ENCODE measurements around the gene F10. TPM values are rescaled to one million over a fixed set of nuclear protein-coding genes. Genes with fewer than 3 reads are reported as not detected.

The F10 gene
- total RNA-seq, 1 experiment from 2014 or later, result not detected

DNA sequence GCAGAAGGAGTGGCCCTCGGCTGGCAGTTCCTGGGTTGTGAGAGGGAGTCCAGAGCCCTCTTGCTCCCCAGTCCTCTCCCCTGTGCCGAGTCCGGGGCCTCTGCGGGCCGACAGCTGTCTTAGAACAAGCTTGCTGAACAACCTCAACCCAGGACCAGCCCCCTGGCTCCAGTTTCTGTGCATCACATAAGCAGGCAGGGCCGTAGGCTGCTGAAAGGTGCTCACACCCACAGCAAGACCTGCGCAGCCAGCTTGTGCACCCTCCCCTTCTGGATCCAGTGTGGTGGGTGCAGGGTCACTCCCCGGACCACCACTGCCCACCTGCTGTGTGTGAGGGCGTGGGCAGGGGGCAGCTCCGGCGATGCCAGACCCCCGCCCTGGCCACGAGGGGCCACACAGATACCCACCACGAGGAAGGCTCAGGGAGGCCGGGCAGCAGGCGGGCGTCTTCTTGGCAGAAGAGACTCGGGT lies 42.2 kb upstream of the F10 start:
- CTCF ChIA-PET, result no interaction called here
- no peaks in the 10 kb centered on the region for H3K9me3 ChIP-seq (ENCODE audit: low read depth, low read length, poor library complexity, severe bottlenecking)
- POLR2A ChIA-PET (ENCODE audit: low non-redundant PET), result no interaction called here
- no peak overlapping the region for H3K27ac ChIP-seq (ENCODE audit: low read depth, low read length, poor library complexity, severe bottlenecking)
- peaks cover 4% of the 10 kb centered on the region for H3K4me1 ChIP-seq (ENCODE audit: insufficient read depth, low read length, poor library complexity, severe bottlenecking)
- H3K4me3 ChIP-seq (ENCODE audit: low read depth, low read length, poor library complexity, severe bottlenecking), result no peak overlapping the region
- no TSS peak for BruUV-seq (replicated peaks)
- TF ChIP-seq, protein P1, sequence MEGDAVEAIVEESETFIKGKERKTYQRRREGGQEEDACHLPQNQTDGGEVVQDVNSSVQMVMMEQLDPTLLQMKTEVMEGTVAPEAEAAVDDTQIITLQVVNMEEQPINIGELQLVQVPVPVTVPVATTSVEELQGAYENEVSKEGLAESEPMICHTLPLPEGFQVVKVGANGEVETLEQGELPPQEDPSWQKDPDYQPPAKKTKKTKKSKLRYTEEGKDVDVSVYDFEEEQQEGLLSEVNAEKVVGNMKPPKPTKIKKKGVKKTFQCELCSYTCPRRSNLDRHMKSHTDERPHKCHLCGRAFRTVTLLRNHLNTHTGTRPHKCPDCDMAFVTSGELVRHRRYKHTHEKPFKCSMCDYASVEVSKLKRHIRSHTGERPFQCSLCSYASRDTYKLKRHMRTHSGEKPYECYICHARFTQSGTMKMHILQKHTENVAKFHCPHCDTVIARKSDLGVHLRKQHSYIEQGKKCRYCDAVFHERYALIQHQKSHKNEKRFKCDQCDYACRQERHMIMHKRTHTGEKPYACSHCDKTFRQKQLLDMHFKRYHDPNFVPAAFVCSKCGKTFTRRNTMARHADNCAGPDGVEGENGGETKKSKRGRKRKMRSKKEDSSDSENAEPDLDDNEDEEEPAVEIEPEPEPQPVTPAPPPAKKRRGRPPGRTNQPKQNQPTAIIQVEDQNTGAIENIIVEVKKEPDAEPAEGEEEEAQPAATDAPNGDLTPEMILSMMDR (conservative IDR thresholded peaks at IDR 0.05; ENCODE audit: low read depth, low read length), result no peak
- no peak for TF ChIP-seq EZH2 (IDR thresholded peaks at IDR 0.05; ENCODE audit: borderline replicate concordance, low read depth, low read length, poor library complexity, severe bottlenecking)
- intact Hi-C loops (cut with micrococcal nuclease; ENCODE audit: unreplicated experiment), result no loop called here
- H3K36me3 ChIP-seq (ENCODE audit: insufficient read depth, low read length, poor library complexity, severe bottlenecking), result no peaks in the 10 kb centered on the region
- no peak for DNase-seq (ENCODE audit: low spot score)
- no peaks in the 10 kb centered on the region for H3K27me3 ChIP-seq (replicated peaks; ENCODE audit: insufficient read depth, low read depth, low read length, poor library complexity)

DNA sequence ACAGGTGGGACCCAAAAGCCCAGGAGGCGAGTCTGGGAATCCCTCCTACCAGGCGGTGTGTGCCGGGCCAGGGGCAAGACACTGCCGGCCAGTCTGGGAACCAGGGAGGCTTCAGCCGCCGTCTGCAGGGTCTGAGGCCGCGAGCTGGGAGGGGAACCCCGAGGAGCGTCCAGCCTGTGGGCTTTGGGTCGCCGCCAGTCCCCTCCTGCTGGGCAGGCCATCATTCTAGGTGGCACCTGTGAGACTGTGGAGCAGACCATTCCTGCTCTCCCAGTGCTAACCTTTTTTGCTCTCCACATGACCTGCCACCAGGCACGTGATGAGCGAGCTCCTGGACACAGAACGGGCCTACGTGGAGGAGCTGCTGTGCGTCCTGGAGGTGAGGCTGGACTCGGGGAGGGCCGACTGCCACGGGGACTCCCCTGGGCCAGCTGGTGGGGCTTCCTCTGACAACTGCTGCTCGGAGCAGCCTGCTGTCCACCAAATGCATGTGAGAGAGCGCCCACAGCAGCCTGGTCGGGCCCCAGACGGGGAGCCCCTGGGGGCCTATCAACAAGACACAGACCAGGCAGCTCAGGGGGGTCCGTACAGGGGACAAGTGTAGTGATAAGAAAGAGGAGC lies 41.6 kb upstream of the F10 start:
- Histone ChIP-seq H3K4me1 (ENCODE audit: insufficient read depth, low read length, poor library complexity, severe bottlenecking) (peaks cover 4% of the 10 kb centered on the region), H3K9me3 (ENCODE audit: low read depth, low read length, poor library complexity, severe bottlenecking) (no peaks in the 10 kb centered on the region), H3K27ac (ENCODE audit: low read depth, low read length, poor library complexity, severe bottlenecking) (no peak overlapping the region), H3K36me3 (ENCODE audit: insufficient read depth, low read length, poor library complexity, severe bottlenecking) (no peaks in the 10 kb centered on the region), H3K4me3 (ENCODE audit: low read depth, low read length, poor library complexity, severe bottlenecking) (no peak overlapping the region), H3K27me3 (replicated peaks; ENCODE audit: insufficient read depth, low read depth, low read length, poor library complexity) (no peaks in the 10 kb centered on the region)
- CTCF ChIA-PET, result no interaction called here
- TF ChIP-seq EZH2 (IDR thresholded peaks at IDR 0.05; ENCODE audit: borderline replicate concordance, low read depth, low read length, poor library complexity, severe bottlenecking), result no peak
- TF ChIP-seq, protein P1 (conservative IDR thresholded peaks at IDR 0.05; ENCODE audit: low read depth, low read length), result no peak
- POLR2A ChIA-PET (ENCODE audit: low non-redundant PET), result no interaction called here
- no peak for DNase-seq (ENCODE audit: low spot score)
- no TSS peak for BruUV-seq (replicated peaks)
- intact Hi-C loops (cut with micrococcal nuclease; ENCODE audit: unreplicated experiment), result no loop called here

DNA sequence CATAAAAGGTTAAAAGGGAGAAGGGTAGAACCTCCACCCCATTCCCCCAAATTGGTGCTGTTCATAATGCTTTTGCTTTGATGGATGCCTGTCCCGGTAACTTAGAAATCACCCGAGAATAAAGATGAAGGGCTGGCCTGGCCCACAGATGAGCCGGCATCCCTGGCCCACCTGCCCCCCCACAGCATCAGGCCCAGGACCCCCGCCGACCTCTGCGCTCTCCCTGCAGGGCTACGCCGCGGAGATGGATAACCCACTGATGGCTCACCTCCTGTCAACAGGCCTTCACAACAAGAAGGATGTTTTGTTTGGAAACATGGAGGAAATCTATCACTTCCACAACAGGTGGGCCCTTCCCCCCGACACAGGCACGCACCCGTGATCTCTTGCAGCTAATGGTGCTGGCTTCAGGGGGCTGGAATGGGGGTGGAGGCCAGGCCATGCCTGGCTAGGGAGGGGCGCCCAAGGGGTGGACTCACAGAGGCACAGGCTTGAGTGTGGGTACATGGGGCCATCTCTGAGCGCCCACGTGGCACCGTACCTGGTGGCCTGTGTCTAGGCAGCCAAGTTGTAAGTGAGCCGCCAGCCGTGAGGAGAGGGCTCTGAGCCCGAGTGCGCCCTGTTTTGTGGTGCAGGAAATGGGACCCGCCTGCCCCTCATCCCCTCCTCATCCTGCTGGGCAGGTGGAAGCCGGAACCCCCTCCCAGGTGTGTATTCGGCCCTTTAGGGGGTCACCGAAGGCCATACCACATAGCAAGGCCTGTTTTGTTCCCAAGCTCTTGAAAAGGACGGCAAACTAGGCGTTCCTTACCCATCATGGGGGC lies 40.2 kb upstream of the F10 start:
- BruUV-seq (replicated peaks), result no TSS peak
- Histone ChIP-seq H3K27ac (ENCODE audit: low read depth, low read length, poor library complexity, severe bottlenecking) (no peak overlapping the region), H3K4me3 (ENCODE audit: low read depth, low read length, poor library complexity, severe bottlenecking) (no peak overlapping the region), H3K27me3 (replicated peaks; ENCODE audit: insufficient read depth, low read depth, low read length, poor library complexity) (no peaks in the 10 kb centered on the region), H3K9me3 (ENCODE audit: low read depth, low read length, poor library complexity, severe bottlenecking) (no peaks in the 10 kb centered on the region), H3K4me1 (ENCODE audit: insufficient read depth, low read length, poor library complexity, severe bottlenecking) (peaks cover 4% of the 10 kb centered on the region), H3K36me3 (ENCODE audit: insufficient read depth, low read length, poor library complexity, severe bottlenecking) (no peaks in the 10 kb centered on the region)
- no peak for DNase-seq (ENCODE audit: low spot score)
- POLR2A ChIA-PET (ENCODE audit: low non-redundant PET), result no interaction called here
- TF ChIP-seq, protein P1 (conservative IDR thresholded peaks at IDR 0.05; ENCODE audit: low read depth, low read length), result no peak
- no peak for TF ChIP-seq EZH2 (IDR thresholded peaks at IDR 0.05; ENCODE audit: borderline replicate concordance, low read depth, low read length, poor library complexity, severe bottlenecking)
- intact Hi-C loops (cut with micrococcal nuclease; ENCODE audit: unreplicated experiment), result no loop called here
- CTCF ChIA-PET, result no interaction called here

Measured in A673 (cell line).